ENCODE data around the gene ARHGEF11.

DNA sequence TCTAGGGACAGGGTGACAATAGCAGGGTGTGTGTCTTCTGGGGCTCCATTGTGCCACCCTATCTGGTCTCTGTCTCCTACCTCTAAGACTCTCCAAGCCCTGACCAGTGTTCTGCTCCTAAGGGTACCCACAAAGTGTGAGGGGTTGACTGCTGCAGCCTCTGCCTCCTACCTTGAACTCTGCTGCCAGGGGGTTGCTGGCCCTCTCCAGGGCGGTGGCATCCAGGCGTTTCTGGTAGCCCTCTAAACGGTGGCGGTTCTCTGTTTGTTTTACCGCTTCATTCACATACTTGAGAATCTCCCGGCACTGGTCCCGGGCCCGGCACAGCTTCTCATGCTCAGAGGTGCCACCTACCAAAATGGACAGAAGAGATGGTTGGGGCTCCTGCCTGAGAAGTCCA is 100.7 kb downstream of the ARHGEF11 start:
- TF ChIP-seq, protein P1, sequence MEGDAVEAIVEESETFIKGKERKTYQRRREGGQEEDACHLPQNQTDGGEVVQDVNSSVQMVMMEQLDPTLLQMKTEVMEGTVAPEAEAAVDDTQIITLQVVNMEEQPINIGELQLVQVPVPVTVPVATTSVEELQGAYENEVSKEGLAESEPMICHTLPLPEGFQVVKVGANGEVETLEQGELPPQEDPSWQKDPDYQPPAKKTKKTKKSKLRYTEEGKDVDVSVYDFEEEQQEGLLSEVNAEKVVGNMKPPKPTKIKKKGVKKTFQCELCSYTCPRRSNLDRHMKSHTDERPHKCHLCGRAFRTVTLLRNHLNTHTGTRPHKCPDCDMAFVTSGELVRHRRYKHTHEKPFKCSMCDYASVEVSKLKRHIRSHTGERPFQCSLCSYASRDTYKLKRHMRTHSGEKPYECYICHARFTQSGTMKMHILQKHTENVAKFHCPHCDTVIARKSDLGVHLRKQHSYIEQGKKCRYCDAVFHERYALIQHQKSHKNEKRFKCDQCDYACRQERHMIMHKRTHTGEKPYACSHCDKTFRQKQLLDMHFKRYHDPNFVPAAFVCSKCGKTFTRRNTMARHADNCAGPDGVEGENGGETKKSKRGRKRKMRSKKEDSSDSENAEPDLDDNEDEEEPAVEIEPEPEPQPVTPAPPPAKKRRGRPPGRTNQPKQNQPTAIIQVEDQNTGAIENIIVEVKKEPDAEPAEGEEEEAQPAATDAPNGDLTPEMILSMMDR (IDR thresholded peaks at IDR 0.05; ENCODE audit: low read depth, low read length, poor library complexity, severe bottlenecking), result no peak
- TF ChIP-seq EZH2phosphoT487 (IDR thresholded peaks at IDR 0.05; ENCODE audit: borderline replicate concordance, low read length), result no peak

Data from DOHH2 (cell line).